ENCODE measurements around the gene CDCA4. TPM values are rescaled to one million over a fixed set of nuclear protein-coding genes. Genes with fewer than 3 reads are reported as not detected.
"Not testable (repeated sequence)": the region's sequence is repeated elsewhere in the genome, so short reads cannot be mapped to it uniquely, and the experiment has no call there.

CDCA4 gene
- total RNA-seq (2014; rRNA removed; shearing (Covaris generic)) = 39.0 and 42.3 TPM in 2 replicates

DNA sequence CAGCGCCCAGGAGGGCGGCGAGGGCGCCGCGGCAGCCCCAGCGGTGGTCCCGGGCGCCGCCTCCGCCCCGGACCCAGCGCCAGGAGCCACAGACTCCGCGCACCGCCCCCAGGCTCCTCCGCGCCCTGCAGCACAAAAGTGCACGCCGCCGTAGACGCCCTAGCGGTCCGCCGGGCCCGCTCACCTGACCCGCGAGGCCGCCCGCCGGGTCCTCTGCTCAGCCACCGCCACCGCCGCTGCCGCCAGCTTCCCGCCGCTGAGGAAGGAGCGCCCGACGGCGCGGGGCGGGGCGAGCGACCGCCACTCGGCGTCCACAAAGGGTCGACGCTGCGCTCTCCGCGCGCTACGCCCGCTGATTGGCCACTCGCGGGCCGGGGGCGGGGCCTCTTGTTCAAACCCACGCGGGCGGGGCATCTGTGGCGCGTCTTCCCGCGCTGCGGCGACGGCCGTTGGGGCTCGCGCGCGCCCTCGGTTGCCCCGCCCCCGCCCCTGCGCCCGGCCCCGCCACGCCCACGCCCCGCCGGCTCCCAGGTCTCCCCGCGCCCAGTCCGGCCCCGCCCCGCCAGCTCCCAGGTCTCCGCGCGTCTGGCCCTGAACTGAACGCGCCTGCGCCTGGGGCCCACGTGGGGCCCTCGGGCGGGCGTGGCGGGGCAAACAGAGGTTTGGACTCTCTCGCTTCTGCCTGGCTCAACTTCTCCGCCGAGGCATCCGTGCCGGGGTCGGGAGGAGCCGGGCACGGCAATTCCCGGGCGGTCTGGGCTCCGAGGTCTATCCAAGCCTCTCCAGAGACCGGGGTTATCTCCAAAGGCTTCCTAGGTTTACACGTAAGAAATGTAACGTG lies at the start of gene CDCA4:
CDCA4 (minus strand) TSS at position 269 of the 841 bp plus-strand sequence. CDS start 9,154 bp downstream, outside the sequence.
- peak; percentile 91 for DNase-seq (ENCODE audit: low read depth)

DNA sequence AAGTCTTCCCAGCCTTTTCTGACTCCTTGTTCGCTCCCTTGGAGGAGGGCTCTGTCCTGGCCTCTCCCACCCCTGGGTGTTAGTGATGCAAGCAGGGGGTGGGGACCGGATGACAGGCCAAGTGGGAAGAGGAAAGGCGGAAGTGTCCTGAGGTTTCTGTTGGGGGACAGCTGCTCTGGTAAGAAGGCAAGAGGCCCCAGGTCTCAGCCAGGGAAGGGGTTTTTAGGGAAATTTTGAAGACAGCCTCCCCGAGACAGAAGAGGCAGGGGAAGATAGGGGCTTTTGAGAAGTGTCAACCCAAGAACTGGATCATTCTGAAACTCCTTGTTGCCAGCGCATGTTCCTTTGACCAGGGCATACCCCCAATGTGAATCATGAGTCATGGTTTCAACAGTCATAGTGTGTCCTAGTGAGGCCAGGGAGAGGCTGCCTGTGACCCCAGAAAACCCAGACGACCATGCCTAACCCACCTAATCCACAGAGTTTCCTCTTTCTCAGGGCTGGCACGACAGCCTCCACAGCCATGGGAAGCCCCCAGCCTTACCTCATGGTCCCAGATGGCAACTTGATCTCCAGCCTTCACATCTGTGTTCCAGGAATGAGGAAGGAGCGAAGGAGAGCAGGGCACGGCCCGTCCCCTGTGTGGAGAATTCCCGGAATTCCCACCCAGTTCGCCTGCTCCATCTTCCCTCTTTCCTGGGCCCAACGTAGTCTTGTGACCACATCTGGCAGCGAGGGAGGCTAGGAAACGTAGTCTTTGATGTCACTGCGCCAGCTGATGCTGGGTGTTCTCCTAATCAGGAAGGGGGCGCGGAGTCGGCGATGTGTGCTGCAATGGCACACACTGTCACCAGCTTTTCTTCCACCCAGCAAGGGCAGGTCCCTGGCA lies 49.2 kb upstream of the CDCA4 start:
- DNase-seq (ENCODE audit: low read depth) = peak; percentile 40

DNA sequence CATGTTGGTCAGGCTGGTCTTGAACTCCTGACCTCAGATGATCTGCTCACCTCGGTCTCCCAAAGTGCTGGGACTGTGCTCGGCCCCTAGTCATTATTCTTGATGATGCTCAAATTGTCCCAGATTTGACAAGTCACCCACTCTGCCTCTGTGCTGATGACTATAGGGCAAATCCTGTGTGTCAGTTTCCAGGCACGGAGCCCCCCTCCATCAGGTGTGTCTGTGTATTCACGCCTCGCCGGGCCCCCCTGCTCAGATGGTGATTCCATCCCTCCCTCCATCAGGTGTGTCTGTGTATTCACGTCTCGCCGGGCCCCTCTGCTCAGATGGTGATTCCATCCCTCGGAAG lies 48.6 kb upstream of the CDCA4 start:
- no peak for DNase-seq (ENCODE audit: low read depth)

DNA sequence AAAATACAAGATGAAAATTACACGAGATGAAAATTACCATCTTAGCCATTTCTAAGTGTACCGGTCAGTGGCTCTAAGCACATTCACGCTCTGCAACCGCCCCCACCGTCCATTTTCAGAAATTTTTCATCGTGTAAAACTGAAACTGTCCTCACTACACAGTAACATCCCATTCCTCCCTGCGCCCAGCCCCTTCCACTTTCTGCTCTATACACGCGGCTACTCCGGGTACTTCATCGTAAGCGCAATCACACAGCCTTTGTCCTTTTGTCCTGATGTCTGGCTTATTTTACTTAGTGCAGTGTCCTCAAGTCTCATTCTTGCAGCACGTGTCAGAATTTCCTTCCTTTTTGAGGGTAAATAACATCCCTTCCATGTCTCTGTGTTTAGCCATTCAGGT lies 47.9 kb upstream of the CDCA4 start:
- no peak for DNase-seq (ENCODE audit: low read depth)

DNA sequence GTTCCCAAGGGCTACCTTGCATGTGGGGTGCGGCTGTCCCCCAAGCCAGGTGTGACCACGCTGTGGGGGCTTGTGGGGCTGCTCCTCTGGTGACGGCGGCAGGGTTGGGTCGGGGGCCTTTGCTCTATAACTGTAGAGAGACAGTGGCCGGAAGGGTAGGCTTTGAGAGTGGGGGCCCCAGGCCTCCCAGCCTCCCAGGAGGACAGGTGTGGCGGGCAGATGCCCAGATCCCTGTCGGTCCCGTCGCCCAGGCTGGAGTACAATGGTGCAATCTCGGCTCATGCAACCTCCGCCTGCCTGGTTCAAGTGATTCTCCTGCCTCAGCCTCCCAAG lies 47.1 kb upstream of the CDCA4 start:
- DNase-seq (ENCODE audit: low read depth) = no peak

DNA sequence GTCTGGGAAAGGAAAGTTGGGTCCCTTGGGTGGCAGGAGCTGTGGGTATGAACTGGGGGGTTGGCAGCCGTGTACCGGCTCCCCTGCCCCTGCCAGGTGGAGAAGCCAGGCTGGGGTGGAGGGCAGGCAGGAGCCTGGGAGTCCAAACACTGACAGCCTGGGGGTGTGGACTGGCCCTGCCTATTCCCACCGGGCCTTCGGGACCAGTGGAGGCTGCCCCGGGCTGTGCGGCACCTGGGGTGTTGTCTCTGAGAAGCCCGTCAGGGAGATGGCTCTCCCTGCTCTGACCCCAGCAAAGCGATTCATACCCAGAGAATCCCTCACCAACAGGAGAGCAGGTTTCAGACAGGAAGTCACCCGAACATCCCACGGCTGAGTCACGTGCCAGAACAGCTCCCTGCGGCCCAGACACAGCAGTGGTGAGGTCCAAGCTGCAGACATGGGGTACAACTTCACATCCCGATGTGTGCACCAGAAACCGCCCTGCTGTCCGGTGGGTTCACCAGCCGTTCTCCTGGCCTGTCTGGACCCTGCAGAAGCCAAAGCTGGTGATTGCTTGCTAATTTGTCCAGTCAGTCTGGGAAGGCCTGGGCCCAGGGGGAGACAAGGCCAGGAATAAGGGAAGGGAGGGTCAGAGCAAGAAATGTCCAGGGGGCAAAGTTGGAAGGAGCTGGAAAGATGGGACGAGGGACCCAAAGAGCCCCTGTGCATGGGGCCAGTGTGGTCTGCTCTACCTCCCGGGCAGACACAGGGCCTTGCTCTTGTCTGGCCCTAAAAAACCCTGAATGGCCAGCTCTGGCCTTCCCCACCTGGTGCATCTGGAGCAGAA lies 46.5 kb upstream of the CDCA4 start:
- DNase-seq (ENCODE audit: low read depth) = no peak

DNA sequence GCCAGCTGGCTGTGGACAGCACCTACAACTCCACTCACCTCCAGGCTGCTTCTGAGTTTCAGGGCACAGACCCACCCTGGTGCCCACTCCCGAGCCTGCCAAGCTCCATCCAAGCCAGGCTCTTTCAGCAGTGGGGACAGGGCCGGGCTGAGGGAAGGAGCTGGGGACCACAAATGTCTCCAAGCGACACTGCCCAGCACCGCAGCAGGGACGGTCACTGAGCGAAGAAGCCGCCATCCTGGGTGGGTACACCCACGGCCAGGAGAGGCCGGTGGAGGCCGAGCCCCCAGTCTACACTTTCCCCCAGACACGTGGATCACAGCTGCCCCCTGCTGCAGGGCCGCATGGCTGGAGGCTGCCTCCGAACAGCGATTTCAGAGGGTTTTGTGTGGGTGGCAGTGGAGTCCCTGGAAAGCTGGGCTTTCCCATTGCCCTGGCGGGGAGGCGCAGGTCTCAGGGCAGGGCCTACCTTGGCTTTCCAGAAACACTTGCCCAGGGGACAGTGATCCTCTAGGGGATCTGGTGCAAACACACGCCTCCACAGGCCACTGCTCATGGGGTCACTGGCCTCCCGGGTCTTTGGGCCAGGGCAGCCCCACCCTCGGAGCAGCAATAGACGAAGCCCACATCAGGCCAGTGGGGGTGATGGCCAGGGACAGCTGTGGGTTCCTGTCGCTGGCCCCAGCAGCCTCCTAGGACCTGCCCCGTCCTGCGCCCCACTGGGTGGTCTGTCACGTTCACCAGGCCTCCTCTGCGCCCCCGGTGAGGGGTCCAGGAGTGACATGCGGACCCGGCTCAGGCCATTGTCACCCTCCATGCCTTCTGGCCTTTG lies 45.6 kb upstream of the CDCA4 start:
- no peak for DNase-seq (ENCODE audit: low read depth)

DNA sequence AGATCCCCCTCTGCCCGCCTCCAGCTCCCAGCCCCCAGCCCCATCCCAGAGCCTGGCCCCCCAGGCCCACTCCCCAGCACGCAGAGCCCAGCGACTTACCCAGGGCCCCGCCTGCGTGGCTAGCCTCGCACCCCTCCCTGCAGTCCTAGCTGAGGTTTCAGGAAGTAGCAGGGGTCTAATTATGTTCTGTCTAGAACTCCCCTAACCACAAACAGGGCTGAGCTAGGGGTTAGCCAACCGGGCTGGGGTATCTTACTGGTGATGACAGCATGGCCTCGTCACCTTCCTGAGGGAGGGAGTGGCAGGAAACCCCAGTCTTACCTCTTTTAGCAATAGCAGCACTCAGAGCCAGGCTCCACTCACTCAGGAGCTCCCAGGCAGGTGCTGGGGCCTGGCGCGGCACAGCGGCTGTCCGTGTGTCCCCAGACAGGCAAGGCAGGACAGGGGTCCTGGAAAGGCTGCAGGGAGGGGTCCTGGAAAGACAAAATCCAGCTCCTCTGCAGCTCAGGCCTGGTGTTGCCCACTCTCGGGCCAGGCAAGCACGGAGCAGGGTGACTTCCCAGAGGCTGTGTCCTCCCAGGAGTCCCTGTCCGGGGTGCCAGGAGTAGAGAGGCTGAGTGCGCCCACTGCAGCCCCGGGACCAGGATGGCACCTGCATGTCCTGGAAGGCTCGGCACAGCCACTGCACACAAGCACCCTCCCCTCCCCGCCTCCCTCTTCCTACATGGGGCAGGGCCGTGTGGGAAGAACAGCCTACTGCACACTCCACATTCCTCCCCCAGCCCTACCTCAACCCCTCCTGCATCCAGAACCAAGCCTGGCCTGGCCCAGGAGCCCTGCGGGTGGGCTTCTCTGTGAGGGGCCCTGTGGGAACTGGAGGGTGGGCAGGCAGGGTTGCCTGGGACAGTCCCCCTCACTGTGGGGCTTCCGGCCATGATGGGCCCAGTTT lies 44.7 kb upstream of the CDCA4 start, which contains the start of gene GPR132:
GPR132 (minus strand) TSS at position 151 of the 949 bp plus-strand sequence. CDS start 10,010 bp downstream, outside the sequence.
- DNase-seq (ENCODE audit: low read depth) = no peak

DNA sequence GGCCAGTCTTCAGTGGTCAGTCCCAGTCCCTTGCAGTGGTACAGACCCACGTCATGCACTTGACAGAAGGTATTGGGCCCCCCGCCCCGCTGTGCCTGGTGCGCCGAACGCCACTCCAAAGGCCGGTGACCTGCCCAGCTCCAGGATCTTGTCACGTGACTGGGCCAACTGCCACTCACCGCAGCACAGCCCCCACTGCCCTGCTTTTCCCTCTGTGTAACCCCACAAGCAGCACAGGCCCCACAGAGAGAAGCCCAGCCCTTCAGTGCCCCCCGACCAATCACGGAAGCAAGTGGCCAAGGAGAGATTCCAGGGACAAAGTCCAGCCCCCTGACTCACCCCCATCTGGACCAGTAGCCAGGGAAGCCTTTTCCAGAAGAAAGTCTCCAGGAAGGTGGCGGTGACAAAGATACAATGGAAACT lies 43.8 kb upstream of the CDCA4 start:
- no peak for DNase-seq (ENCODE audit: low read depth)

DNA sequence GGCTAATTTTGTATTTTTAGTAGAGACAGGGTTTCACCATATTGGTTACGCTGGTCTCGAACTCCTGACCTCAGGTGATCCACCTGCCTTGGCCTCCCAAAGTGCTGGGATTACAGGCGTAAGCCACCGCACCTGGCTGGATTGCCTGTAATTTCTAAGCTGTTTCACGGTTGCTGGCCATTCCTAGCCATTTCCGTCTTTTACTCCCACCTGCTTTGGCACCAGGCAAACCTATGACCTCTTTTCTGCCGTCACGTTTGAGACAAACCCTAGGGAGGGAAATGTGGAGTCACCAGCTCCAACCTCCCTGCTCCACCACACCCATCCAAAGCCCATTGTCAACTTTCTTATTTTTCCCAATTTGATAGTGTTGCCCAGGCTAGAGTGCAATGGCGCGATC lies 43.1 kb upstream of the CDCA4 start:
- no peak for DNase-seq (ENCODE audit: low read depth)

DNA sequence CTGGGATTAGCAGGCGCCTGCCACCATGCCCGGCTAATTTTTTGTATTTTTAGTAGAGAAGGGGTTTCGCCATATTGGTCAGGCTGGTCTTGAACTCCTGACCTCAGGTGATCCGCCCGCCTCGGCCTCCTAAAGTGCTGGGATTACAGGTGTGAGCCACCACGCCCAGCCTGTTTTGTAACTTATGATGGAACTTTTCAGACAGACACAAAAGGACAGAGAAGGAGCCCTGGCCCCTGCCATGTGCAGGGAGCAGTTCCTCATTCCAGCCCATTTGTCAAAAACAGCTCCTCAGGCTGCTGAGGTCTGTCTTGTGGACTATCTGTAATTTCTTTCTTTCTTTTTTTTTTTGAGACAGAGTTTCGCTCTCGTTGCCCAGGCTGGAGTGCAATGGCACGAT lies 42.6 kb upstream of the CDCA4 start:
- DNase-seq (ENCODE audit: low read depth) = not testable (repeated sequence)

DNA sequence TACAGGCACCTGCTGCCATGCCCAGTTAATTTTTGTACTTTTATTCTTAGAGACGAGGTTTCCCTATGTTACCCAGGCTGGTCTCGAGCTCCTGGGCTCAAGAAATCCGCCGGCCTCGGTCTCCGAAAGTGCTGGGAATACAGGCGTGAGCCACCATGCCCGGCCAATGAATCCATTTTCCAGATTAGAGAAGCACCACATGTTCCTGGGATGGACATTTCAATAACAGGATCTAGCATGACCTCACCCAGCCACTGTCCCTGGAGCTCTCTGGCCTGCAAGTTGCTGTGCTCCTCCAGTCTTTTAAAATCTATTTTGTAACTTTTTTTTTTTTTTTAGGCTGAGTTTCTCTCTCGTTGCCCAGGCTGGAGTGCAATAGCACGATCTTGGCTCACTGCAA lies 42.2 kb upstream of the CDCA4 start:
- no peak for DNase-seq (ENCODE audit: low read depth)

DNA sequence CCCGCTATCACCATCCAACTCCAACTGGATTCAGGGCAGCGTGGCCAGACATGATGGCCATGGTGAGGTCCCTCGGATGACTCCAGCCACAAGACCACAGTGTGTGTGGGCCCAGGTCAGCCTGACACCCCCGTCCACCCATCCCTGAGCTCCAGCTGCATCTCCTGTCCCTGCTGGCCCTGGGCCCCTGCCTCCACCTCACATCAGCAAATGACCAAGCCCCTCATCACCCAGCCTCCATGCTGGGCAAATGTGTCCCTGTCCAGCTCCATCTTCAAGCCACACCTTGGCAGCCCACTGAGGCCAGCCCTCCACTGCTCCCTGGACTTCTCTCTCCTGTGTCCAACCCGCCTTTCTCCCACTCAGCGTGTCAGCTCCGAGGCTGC lies 41.2 kb upstream of the CDCA4 start:
- DNase-seq (ENCODE audit: low read depth) = no peak

DNA sequence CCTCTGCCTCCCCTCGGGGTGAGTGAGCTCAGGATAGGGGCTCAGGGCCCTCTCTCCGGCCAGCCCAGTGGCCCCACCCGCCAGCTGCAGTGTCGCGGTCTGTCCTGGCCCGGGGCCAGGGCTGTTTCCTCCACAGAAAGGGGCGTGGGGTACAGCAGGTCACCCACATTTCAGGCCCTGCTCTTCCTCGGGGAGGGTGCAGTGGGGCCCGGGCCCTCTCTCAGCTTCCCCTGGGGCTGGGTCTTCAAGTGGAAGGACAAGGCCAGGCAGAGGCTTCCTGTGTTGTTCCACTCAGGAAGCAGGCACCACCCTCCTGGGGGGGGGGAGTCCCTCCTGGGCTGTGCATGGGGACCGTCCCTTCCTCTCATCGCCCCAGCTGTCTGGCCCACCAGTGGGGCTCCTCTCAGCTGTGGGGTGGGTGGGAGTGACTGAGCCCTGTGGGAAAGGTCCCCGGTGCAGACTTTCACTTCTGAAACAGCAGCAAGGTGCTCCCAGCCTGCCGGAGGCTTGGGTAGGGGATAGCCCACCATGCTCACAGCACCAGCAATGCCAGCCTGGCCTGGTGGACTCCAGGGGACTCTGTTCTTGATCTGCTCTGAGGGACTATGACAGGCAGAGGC lies 40.7 kb upstream of the CDCA4 start:
- DNase-seq (ENCODE audit: low read depth) = no peak

DNA sequence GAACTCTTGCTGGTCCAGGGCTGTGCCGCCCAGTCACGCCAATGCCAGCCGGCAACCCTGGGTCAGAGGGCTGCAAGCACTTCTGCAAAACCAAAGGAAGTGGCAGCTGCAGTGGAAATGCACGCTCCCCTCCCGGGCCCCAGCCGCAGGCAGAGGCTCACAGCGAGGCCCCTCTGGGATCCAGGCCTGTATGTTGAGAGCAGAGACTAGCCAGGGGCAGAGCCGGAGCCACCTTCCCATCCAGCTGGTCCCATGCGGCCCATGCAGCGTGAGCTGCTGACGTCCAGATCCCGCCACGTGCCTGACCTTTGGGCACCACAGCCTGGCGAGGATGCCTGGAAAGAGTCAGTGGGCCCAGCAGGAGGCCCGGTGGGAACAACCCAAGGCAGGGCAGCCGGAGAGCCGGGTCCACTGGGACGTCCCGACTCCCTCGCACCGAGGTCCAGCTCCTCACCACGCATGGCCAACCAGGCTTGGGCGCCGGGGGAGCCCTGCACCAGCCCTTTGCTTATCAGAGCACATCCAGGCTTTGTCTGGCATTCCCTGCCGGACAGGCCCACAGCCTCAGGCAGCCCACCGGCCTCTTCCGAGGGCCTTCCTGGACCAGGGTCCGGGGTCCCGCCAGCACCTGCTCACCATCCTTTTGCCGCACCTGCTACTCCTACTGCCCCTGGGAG lies 40.0 kb upstream of the CDCA4 start:
- DNase-seq (ENCODE audit: low read depth) = no peak

DNA sequence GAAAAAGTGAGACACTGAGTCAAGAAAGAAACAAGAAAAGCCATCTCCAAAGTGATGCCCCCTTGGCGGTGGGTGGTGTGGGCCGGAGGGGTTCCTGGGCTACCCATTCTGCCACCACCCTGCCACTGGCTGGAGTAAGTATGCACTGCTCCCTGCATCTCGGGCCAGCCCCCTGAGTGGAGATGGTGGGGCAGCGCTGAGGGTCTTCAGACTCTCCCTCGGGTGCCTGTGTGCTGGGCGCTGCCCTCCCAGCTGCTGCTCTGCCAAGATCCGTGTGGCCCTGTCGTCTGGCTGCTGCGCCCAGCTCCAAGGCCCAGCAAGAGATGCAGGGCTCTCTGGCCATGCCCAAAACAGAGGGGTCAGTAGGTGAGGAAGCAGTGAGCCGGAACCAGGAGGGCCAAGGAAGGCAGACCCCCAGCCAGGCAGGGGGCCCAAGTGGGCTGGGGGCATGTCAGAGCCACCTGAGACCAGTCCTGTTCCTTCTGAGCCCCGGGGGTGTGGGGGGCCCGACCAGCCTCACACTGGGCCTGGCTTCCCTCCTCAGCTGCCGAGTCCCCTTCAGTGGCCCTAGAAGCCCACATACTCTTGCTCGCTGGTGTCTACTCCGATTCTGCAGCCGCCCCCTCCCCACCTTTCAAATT lies 39.2 kb upstream of the CDCA4 start:
- no peak for DNase-seq (ENCODE audit: low read depth)

DNA sequence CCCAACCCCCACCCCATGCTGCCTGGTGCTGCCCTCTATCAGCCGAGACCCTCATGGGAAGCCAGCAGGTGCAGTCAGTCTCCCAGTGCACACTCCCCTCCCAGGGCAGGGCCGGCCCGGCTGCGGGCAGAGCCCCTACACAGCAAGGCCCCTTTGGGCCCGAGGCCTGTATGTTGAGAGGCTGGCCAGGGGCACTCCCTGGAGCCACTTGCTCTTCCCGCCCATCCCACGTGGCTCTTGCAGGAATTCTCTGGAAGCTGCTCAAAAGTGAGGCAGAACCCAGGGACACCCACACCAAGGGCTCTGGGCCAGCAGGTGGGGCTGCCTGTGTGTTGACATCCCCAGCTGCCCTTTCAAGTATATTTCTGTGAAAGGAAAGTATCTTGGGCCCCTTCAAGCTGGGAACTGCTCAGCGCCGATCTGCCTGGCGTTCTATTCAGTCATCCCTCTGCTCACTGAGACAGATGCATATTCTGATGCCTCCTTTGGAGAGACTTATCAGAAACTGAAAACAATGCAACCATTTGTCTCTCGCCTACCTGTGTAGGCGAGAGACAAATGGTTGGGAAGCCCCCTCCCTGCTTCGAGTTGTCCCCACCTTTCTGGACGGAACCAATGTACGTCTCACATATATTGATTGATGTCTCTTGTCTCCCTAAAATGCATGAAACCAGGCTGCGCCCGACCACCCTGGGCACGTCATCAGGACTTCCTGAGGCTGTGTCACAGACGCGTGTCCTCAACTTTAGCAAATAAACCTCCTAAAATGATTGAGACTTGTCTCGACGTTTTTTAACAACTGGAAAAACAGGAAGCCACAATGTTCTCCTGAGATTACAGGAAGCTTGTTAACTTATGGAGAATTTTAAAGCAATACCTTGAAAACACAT lies 38.4 kb upstream of the CDCA4 start:
- no peak for DNase-seq (ENCODE audit: low read depth)

All from RPMI7951 (cell line).